IMR-90 (cell line): ENCODE measurements around the gene SCNM1. TPM values are rescaled to one million over a fixed set of nuclear protein-coding genes. Genes with fewer than 3 reads are reported as not detected.

ENCODE experiments used
- ATAC-seq: fragments of 200-7000 bp; cut with Tn5 transposase; 2 replicates; pipeline ENCODE4 v1.9.1; 2020; ENCODE audit warnings: low read depth, mild to moderate bottlenecking, moderate library complexity
- BruUV-seq: library from RNA; stranded (reverse); fragments of 400-500 nt; replicated peaks from 2 replicates; lab custom pipeline; 2021; lab: Mats Ljungman, UMichigan
- CTCF ChIA-PET: fragments of 300-600 bp; formaldehyde crosslinking; extraction: SDS; loops from one replicate; lab custom pipeline; 2021; ENCODE audit warnings: antibody characterized with exemption; lab: Yijun Ruan, JAX
- POLR2A ChIA-PET: fragments of 300-600 bp; sonication (Branson Sonifier 250); formaldehyde crosslinking; loops from one replicate; lab custom pipeline; 2022; ENCODE audit warnings: antibody characterized with exemption; ENCODE audit not compliant: unreplicated experiment; lab: Charles Lee
- DNase-seq: peaks from one replicate; pipeline ENCODE4 v3.0.0; 2013
- H2AFZ ChIP-seq: replicated peaks from 2 replicates; pipeline ENCODE3; 2013; ENCODE audit warnings: low read length, mild to moderate bottlenecking; ENCODE audit not compliant: poor library complexity
- H2AK5ac ChIP-seq: 2 replicates; pipeline ENCODE4 v1.6.1; 2013; ENCODE audit warnings: low read depth, low read length, inconsistent platforms
- H2AK9ac ChIP-seq: replicated peaks from 2 replicates; pipeline ENCODE3; 2013; ENCODE audit warnings: mild to moderate bottlenecking, low read depth, low read length, moderate library complexity; ENCODE audit not compliant: poor library complexity
- H2BK120ac ChIP-seq: 2 replicates; pipeline ENCODE4 v1.6.1; 2013; ENCODE audit warnings: low read depth, low read length, inconsistent platforms
- H2BK15ac ChIP-seq: 3 replicates; pipeline ENCODE4 v1.6.1; 2013; ENCODE audit warnings: low read depth, low read length, inconsistent platforms
- H2BK20ac ChIP-seq: 2 replicates; pipeline ENCODE4 v1.6.1; 2013; ENCODE audit warnings: low read depth, mild to moderate bottlenecking, inconsistent platforms, low read length, moderate library complexity
- H2BK5ac ChIP-seq: 2 replicates; pipeline ENCODE4 v1.6.1; 2013; ENCODE audit warnings: mild to moderate bottlenecking, low read depth, low read length, inconsistent platforms; ENCODE audit not compliant: poor library complexity, severe bottlenecking
- H3K14ac ChIP-seq: replicated peaks from 2 replicates; pipeline ENCODE4 v1.6.1; 2013; ENCODE audit warnings: low read depth, low read length, inconsistent platforms
- H3K18ac ChIP-seq: 2 replicates; pipeline ENCODE4 v1.6.1; 2013; ENCODE audit warnings: low read depth, low read length, control low read depth
- H3K23ac ChIP-seq: 2 replicates; pipeline ENCODE4 v1.6.1; 2013; ENCODE audit warnings: low read depth, low read length, inconsistent platforms
- H3K27ac ChIP-seq: 2 replicates; pipeline ENCODE4 v1.5.1; 2013; ENCODE audit warnings: mild to moderate bottlenecking, control low read depth, low read length; ENCODE audit not compliant: insufficient read depth
- H3K27me3 ChIP-seq: 2 replicates; pipeline ENCODE4 v1.6.1; 2013; ENCODE audit warnings: low read length; ENCODE audit not compliant: control insufficient read depth, insufficient read depth
- H3K36me3 ChIP-seq: 2 replicates; pipeline ENCODE4 v1.6.1; 2013; ENCODE audit warnings: low read length, mixed read lengths; ENCODE audit not compliant: control insufficient read depth, insufficient read depth
- H3K4ac ChIP-seq: 2 replicates; pipeline ENCODE4 v1.6.1; 2013; ENCODE audit warnings: low read depth, low read length, inconsistent platforms
- H3K4me1 ChIP-seq: 2 replicates; pipeline ENCODE4 v1.6.1; 2013; ENCODE audit warnings: low read length, mixed read lengths; ENCODE audit not compliant: control insufficient read depth, insufficient read depth
- H3K4me2 ChIP-seq: 2 replicates; pipeline ENCODE4 v1.6.1; 2013; ENCODE audit warnings: low read depth, mild to moderate bottlenecking, control low read depth, low read length, moderate library complexity
- H3K4me3 ChIP-seq: 2 replicates; pipeline ENCODE4 v1.5.1; 2013; ENCODE audit warnings: low read depth, mild to moderate bottlenecking, control low read depth, low read length, moderate library complexity; ENCODE audit not compliant: insufficient read depth
- H3K56ac ChIP-seq: 2 replicates; pipeline ENCODE4 v1.6.1; 2013; ENCODE audit warnings: low read length, inconsistent platforms; ENCODE audit not compliant: insufficient read depth; ENCODE audit errors: extremely low read depth
- H3K79me1 ChIP-seq, 2 experiments: 2 replicates each; pipeline ENCODE4 v1.6.1; 2013; ENCODE audit warnings: low read length in 2 of 2, inconsistent platforms in 1 of 2, low read depth in 1 of 2
- H3K9ac ChIP-seq: 2 replicates; pipeline ENCODE4 v1.6.1; 2013; ENCODE audit warnings: low read depth, low read length, control low read depth
- H3K9me1 ChIP-seq: 2 replicates; pipeline ENCODE4 v1.6.1; 2013; ENCODE audit warnings: low read length, inconsistent platforms; ENCODE audit not compliant: insufficient read depth
- H3K9me3 ChIP-seq: 2 replicates; pipeline ENCODE4 v1.6.1; 2013; ENCODE audit warnings: low read length; ENCODE audit not compliant: control insufficient read depth, insufficient read depth
- H4K20me1 ChIP-seq: 2 replicates; pipeline ENCODE4 v1.6.1; 2013; ENCODE audit warnings: low read length, inconsistent platforms; ENCODE audit not compliant: insufficient read depth
- H4K5ac ChIP-seq: 2 replicates; pipeline ENCODE4 v1.6.1; 2013; ENCODE audit warnings: mild to moderate bottlenecking, low read depth, low read length, control low read depth
- H4K8ac ChIP-seq, 2 experiments: 2 replicates each; pipeline ENCODE4 v1.6.1; 2013; ENCODE audit warnings: low read depth in 2 of 2, low read length in 2 of 2, control low read depth in 1 of 2, inconsistent platforms in 1 of 2
- H4K91ac ChIP-seq: 2 replicates; pipeline ENCODE4 v1.6.1; 2013; ENCODE audit warnings: low read depth, low read length, inconsistent platforms; ENCODE audit not compliant: insufficient read depth
- BHLHE40 ChIP-seq: fragments of 150-350 bp; IDR thresholded peaks from 2 replicates; pipeline ENCODE4 v1.6.1; 2016; ENCODE audit warnings: mild to moderate bottlenecking, low read depth, low read length
- CEBPB ChIP-seq: IDR thresholded peaks from 2 replicates; pipeline ENCODE4 v1.6.1; 2012; ENCODE audit warnings: low read depth, low read length, improper control_type of control experiment
- CHD1 ChIP-seq: IDR thresholded peaks from 2 replicates; pipeline ENCODE4 v1.6.1; 2012; ENCODE audit warnings: low read depth, low read length, improper control_type of control experiment
- CTCF ChIP-seq: conservative IDR thresholded peaks from 2 replicates; pipeline ENCODE4 v1.5.1; 2012; ENCODE audit warnings: mild to moderate bottlenecking, low read depth, low read length, improper control_type of control experiment
- ELK1 ChIP-seq: fragments of 150-350 bp; IDR thresholded peaks from 2 replicates; pipeline ENCODE4 v1.6.1; 2016; ENCODE audit warnings: low read depth, mild to moderate bottlenecking, low read length, moderate library complexity, borderline replicate concordance
- FOS ChIP-seq: fragments of 150-350 bp; IDR thresholded peaks from 2 replicates; pipeline ENCODE4 v1.6.1; 2016; ENCODE audit warnings: low read depth, low read length
- MAFK ChIP-seq: IDR thresholded peaks from 2 replicates; pipeline ENCODE4 v1.6.1; 2012; ENCODE audit warnings: low read depth, low read length, improper control_type of control experiment
- MAZ ChIP-seq: IDR thresholded peaks from 2 replicates; pipeline ENCODE4 v1.6.1; 2012; ENCODE audit warnings: low read depth, mild to moderate bottlenecking, low read length, improper control_type of control experiment, moderate library complexity, borderline replicate concordance
- MXI1 ChIP-seq: IDR thresholded peaks from 2 replicates; pipeline ENCODE4 v1.6.1; 2012; ENCODE audit warnings: low read depth, mild to moderate bottlenecking, low read length, moderate library complexity, borderline replicate concordance
- NFE2L2 ChIP-seq: fragments of 150-350 bp; IDR thresholded peaks from 2 replicates; pipeline ENCODE4 v1.6.1; 2016; ENCODE audit warnings: low read depth, mild to moderate bottlenecking, low read length
- POLR2A ChIP-seq: IDR thresholded peaks from 2 replicates; pipeline ENCODE4 v1.6.1; 2012; ENCODE audit warnings: mild to moderate bottlenecking, low read depth, low read length
- RAD21 ChIP-seq: IDR thresholded peaks from 2 replicates; pipeline ENCODE4 v1.6.1; 2012; ENCODE audit warnings: low read length, improper control_type of control experiment
- RCOR1 ChIP-seq: IDR thresholded peaks from 2 replicates; pipeline ENCODE4 v1.6.1; 2012; ENCODE audit warnings: mild to moderate bottlenecking, low read length, improper control_type of control experiment; ENCODE audit not compliant: insufficient replicate concordance
- RFX5 ChIP-seq: IDR thresholded peaks from 2 replicates; pipeline ENCODE4 v1.8.0; 2012; ENCODE audit warnings: low read depth, mild to moderate bottlenecking, low read length, moderate library complexity
- SMC3 ChIP-seq: fragments of 150-350 bp; IDR thresholded peaks from 2 replicates; pipeline ENCODE4 v1.6.1; 2016; ENCODE audit warnings: low read depth, mild to moderate bottlenecking, antibody characterized with exemption, low read length, moderate library complexity
- USF2 ChIP-seq: fragments of 150-350 bp; IDR thresholded peaks from 2 replicates; pipeline ENCODE4 v1.6.1; 2017; ENCODE audit warnings: mild to moderate bottlenecking, antibody characterized with exemption, low read length, low read depth
- WGBS, 2 experiments: methylation state at CpG; one replicate each; pipeline versions ENCODE4 v1.1.5 to v1.1.7; 2013; ENCODE audit warnings: missing lambda C conversion rate in 2 of 2; ENCODE audit not compliant: insufficient read length in 1 of 2; ENCODE audit errors: extremely low coverage in 2 of 2; 5-methylcytosine and 5-hydroxymethylcytosine counted together
- dilution Hi-C: fragments of 300-500 bp; cut with HindIII; formaldehyde crosslinking; loops from one replicate; pipeline ENCODE4 v1.14.3; 2018; ENCODE audit warnings: low sequenced_read_pairs; ENCODE audit not compliant: unreplicated experiment
- in situ Hi-C: fragments of 300-500 bp; cut with MboI; formaldehyde crosslinking; loops from 3 replicates; pipeline ENCODE4 v1.14.3; 2019; ENCODE audit warnings: low sequenced_read_pairs, inconsistent platforms, mixed read lengths
- intact Hi-C: fragments of 100-400 bp; cut with micrococcal nuclease; formaldehyde crosslinking; loops from 2 replicates; pipeline ENCODE4 v1.10.0; 2022
- polyA plus RNA-seq, 3 experiments: library from polyadenylated mRNA; depleted of rRNA; stranded (reverse); fragments of >200 nt; gene quantifications; 2 replicates each; pipeline ENCODE4 v1.2.3, GENCODE V29; 2012; ENCODE audit warnings: low replicate concordance in 1 of 3
- total RNA-seq: library from RNA; depleted of rRNA; stranded (reverse); fragments of >200 nt; gene quantifications from 2 replicates; pipeline ENCODE4 v1.2.3, GENCODE V29; 2012

SCNM1 gene
- total and polyA plus RNA-seq, 2 of the 4 experiments (the other 2 are of a cell fraction): 27.4 to 33.2 TPM

GRCh38 chr1:151158751-151159251, 7.1 kb upstream of the SCNM1 start:
- no peak overlapping the region for H2AFZ ChIP-seq
- no peak overlapping the region for H2BK20ac ChIP-seq
- TF ChIP-seq POLR2A (no peak), SMC3 (no peak), FOS (no peak), CEBPB (no peak), BHLHE40 (no peak), MAFK (no peak), MAZ (no peak), CHD1 (no peak), USF2 (no peak), RAD21 (no peak), ELK1 (no peak), RFX5 (no peak), CTCF (no peak), NFE2L2 (no peak), RCOR1 (no peak), MXI1 (no peak)
- intact Hi-C loops (no loop called here), in situ Hi-C loops (loop anchor here (5.0 kb wide), 1 partner anchor 62 kb away; no protein-coding TSS in a partner anchor), dilution Hi-C loops (no loop called here)
- H3K9me1 ChIP-seq: no peaks in the 10 kb centered on the region
- H3K14ac ChIP-seq: no peak overlapping the region
- ATAC-seq (no peak), DNase-seq (no peak)
- no peaks in the 10 kb centered on the region for H3K27me3 ChIP-seq
- H4K5ac ChIP-seq: no peak overlapping the region
- H3K9me3 ChIP-seq: no peaks in the 10 kb centered on the region
- no peaks in the 10 kb centered on the region for H3K4me1 ChIP-seq
- H4K91ac ChIP-seq: no peak overlapping the region
- H3K23ac ChIP-seq: no peak overlapping the region
- no peaks in the 10 kb centered on the region for H4K20me1 ChIP-seq
- ChIA-PET CTCF (interaction anchor here (1.8 kb wide), 1 partner anchor 59 kb away, joined by 6 read pairs; no protein-coding TSS in a partner anchor), POLR2A (no interaction called here)
- H4K8ac ChIP-seq: no peak overlapping the region
- H2BK120ac ChIP-seq: no peak overlapping the region
- H3K4me2 ChIP-seq: no peak overlapping the region
- H3K18ac ChIP-seq: no peak overlapping the region
- H2BK15ac ChIP-seq: no peak overlapping the region
- 94% methylated on average over 17 of the region's 22 CpGs; no CpG with 5 or more reads in 1 of the 2 experiments for WGBS, 2 experiments
- H3K36me3 ChIP-seq: peaks cover 40% of the 10 kb centered on the region
- no peak overlapping the region for H3K9ac ChIP-seq
- H3K79me1 ChIP-seq: peaks cover 3 to 7% of the 10 kb centered on the region in 2 experiments; a peak in 2 of 4 replicates
- no peak overlapping the region for H2AK9ac ChIP-seq
- H3K4ac ChIP-seq: no peak overlapping the region
- H3K4me3 ChIP-seq: no peak overlapping the region
- no TSS peak for BruUV-seq
- no peak overlapping the region for H2AK5ac ChIP-seq
- H3K56ac ChIP-seq: no peak overlapping the region
- H2BK5ac ChIP-seq: no peak overlapping the region
- no peak overlapping the region for H3K27ac ChIP-seq
